WTC11 (cell line): ENCODE measurements around the gene HINFP. TPM values are rescaled to one million over a fixed set of nuclear protein-coding genes. Genes with fewer than 3 reads are reported as not detected.

Source experiments
- ATAC-seq: fragments of 200-7000 bp; cut with Tn5 transposase; 2 replicates; pipeline ENCODE4 v1.10.0; 2021; ENCODE audit warnings: mild to moderate bottlenecking, moderate library complexity
- CTCF ChIA-PET: fragments of 300-600 bp; sonication (Branson Sonifier 250); formaldehyde crosslinking; loops from one replicate; lab custom pipeline; 2021; ENCODE audit warnings: antibody characterized with exemption; lab: Charles Lee
- POLR2A ChIA-PET: fragments of 350-600 bp; sonication (Branson Sonifier 250); formaldehyde crosslinking; loops from one replicate; lab custom pipeline; 2021; ENCODE audit warnings: antibody characterized with exemption; lab: Charles Lee
- DNase-seq: peaks from one replicate; pipeline ENCODE4 v3.0.0; 2021; ENCODE audit warnings: low spot score
- H3K27ac Mint-ChIP-seq: 2 replicates; pipeline ENCODE4 v1.8.0; 2021; ENCODE audit warnings: mixed read lengths
- H3K27me3 Mint-ChIP-seq: 2 replicates; pipeline ENCODE4 v1.8.0; 2021; ENCODE audit warnings: low read depth, mild to moderate bottlenecking, moderate library complexity, mixed read lengths
- H3K36me3 Mint-ChIP-seq: 2 replicates; pipeline ENCODE4 v1.8.0; 2021; ENCODE audit warnings: mixed read lengths
- H3K4me1 Mint-ChIP-seq: 2 replicates; pipeline ENCODE4 v1.8.0; 2022; ENCODE audit warnings: mixed read lengths
- H3K4me3 Mint-ChIP-seq: 2 replicates; pipeline ENCODE4 v1.8.0; 2021; ENCODE audit warnings: mild to moderate bottlenecking, moderate library complexity, mixed read lengths
- H3K9me3 Mint-ChIP-seq: 2 replicates; pipeline ENCODE4 v1.8.0; 2021; ENCODE audit warnings: mixed read lengths
- CREB1 ChIP-seq: sonication (generic); formaldehyde crosslinking; IDR thresholded peaks from 2 replicates; pipeline ENCODE4 v1.8.0; 2023; ENCODE audit warnings: mild to moderate bottlenecking, missing genetic modification reagents
- ESRRA ChIP-seq: sonication (generic); formaldehyde crosslinking; IDR thresholded peaks from 2 replicates; pipeline ENCODE4 v1.8.1; 2022; ENCODE audit warnings: mild to moderate bottlenecking, missing genetic modification reagents, borderline replicate concordance
- FOXJ3 ChIP-seq: sonication (generic); formaldehyde crosslinking; IDR thresholded peaks from 2 replicates; pipeline ENCODE4 v1.9.0; 2021; ENCODE audit warnings: missing genetic modification reagents, mild to moderate bottlenecking, borderline replicate concordance
- NR2C2 ChIP-seq: sonication (generic); formaldehyde crosslinking; IDR thresholded peaks from 2 replicates; pipeline ENCODE4 v1.8.0; 2022; ENCODE audit warnings: mild to moderate bottlenecking, missing genetic modification reagents
- NR3C1 ChIP-seq: sonication (generic); formaldehyde crosslinking; conservative IDR thresholded peaks from 2 replicates; pipeline ENCODE4 v1.8.1; 2023; ENCODE audit warnings: low read depth, mild to moderate bottlenecking, missing genetic modification reagents
- RORB ChIP-seq: fragments of 250-450 bp; sonication (Bioruptor Pico); IDR thresholded peaks from 2 replicates; pipeline ENCODE4 v1.9.0; 2021; ENCODE audit warnings: mild to moderate bottlenecking
- SOX15 ChIP-seq: fragments of 250-450 bp; sonication (Bioruptor Pico); IDR thresholded peaks from 2 replicates; pipeline ENCODE4 v1.9.0; 2021; ENCODE audit warnings: mild to moderate bottlenecking
- ZNF232 ChIP-seq: sonication (generic); formaldehyde crosslinking; IDR thresholded peaks from 2 replicates; pipeline ENCODE4 v1.8.0; 2022; ENCODE audit warnings: mild to moderate bottlenecking, missing genetic modification reagents
- ZNF263 ChIP-seq: sonication (generic); formaldehyde crosslinking; IDR thresholded peaks from 2 replicates; pipeline ENCODE4 v1.8.1; 2022; ENCODE audit warnings: low read depth, mild to moderate bottlenecking, moderate library complexity, missing genetic modification reagents
- ZNF396 ChIP-seq: fragments of 250-450 bp; sonication (Bioruptor Pico); IDR thresholded peaks from 2 replicates; pipeline ENCODE4 v1.8.0; 2021; ENCODE audit warnings: mild to moderate bottlenecking, moderate library complexity, borderline replicate concordance
- total RNA-seq: library from RNA; stranded (reverse); gene quantifications from 3 replicates; pipeline ENCODE4 v1.2.3, GENCODE V29; 2021
- TF ChIP-seq, protein P1 (sequence below): sonication (generic); formaldehyde crosslinking; IDR thresholded peaks from 2 replicates; pipeline ENCODE4 v1.8.0; 2023; ENCODE audit warnings: missing genetic modification reagents, mild to moderate bottlenecking, borderline replicate concordance
- TF ChIP-seq, protein P2 (sequence below): sonication (generic); formaldehyde crosslinking; IDR thresholded peaks from 2 replicates; pipeline ENCODE4 v1.8.1; 2023; ENCODE audit warnings: mild to moderate bottlenecking, missing genetic modification reagents
- TF ChIP-seq, protein P3 (sequence below): fragments of 200-600 bp; IDR thresholded peaks from 2 replicates; pipeline ENCODE4 v1.8.0; 2022; ENCODE audit warnings: antibody characterized with exemption
- TF ChIP-seq, protein P4 (sequence below): fragments of 250-450 bp; sonication (Bioruptor Pico); conservative IDR thresholded peaks from 2 replicates; pipeline ENCODE4 v1.9.0; 2021; ENCODE audit warnings: mild to moderate bottlenecking
- TF ChIP-seq, protein P5 (sequence below): sonication (generic); formaldehyde crosslinking; IDR thresholded peaks from 2 replicates; pipeline ENCODE4 v1.8.0; 2023; ENCODE audit warnings: mild to moderate bottlenecking, missing genetic modification reagents
- TF ChIP-seq, protein P6 (sequence below): sonication (generic); formaldehyde crosslinking; IDR thresholded peaks from 2 replicates; pipeline ENCODE4 v1.8.0; 2022; ENCODE audit warnings: mild to moderate bottlenecking, missing genetic modification reagents
- TF ChIP-seq, protein P7 (sequence below): sonication (generic); formaldehyde crosslinking; conservative IDR thresholded peaks from 2 replicates; pipeline ENCODE4 v1.8.1; 2022; ENCODE audit warnings: mild to moderate bottlenecking, missing genetic modification reagents
- TF ChIP-seq, protein P8 (sequence below): sonication (generic); formaldehyde crosslinking; IDR thresholded peaks from 2 replicates; pipeline ENCODE4 v1.8.0; 2022; ENCODE audit warnings: mild to moderate bottlenecking, missing genetic modification reagents
- TF ChIP-seq, protein P9 (sequence below): sonication (generic); formaldehyde crosslinking; IDR thresholded peaks from 2 replicates; pipeline ENCODE4 v1.8.1; 2023; ENCODE audit warnings: mild to moderate bottlenecking, missing genetic modification reagents, moderate library complexity

The HINFP gene
- total RNA-seq, 1 experiment from 2014 or later: 35.4 TPM

DNA sequence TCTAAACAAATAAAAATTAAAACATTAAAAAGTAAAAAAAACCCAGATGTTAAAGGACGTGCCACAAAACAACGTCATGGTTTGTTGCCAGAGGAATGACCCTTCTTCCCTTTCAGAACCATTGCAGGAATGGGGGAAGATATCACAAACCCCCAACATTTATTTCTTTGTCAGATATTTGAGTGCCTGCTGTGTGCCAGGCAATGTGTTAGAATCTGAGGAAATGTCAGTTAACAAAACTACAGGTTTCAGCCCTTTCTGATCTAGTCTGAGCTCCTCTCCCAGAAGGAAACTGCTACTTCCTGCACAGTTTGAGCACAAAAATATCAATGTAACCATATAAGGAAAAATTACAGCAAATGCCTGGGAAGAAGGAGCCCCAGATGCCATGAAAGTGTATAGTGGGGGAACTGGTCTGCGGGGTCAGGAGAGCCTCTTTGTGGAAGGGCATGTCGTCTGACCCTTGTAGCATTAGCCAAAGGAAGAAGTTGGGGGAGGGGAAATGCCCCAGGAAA lies 56.8 kb downstream of the HINFP start:
- H3K4me1 Mint-ChIP-seq: no peaks in the 10 kb centered on the region
- no peak overlapping the region for H3K27ac Mint-ChIP-seq
- peaks cover 6% of the 10 kb centered on the region for H3K36me3 Mint-ChIP-seq
- CTCF ChIA-PET: interaction anchor here (0.6 to 2.2 kb wide), 3 partner anchors 9 to 26 kb away, joined by 3 to 8 read pairs (median 4); no protein-coding TSS in a partner anchor
- POLR2A ChIA-PET: no interaction called here
- no peak for DNase-seq
- no peaks in the 10 kb centered on the region for H3K27me3 Mint-ChIP-seq
- no peaks in the 10 kb centered on the region for H3K9me3 Mint-ChIP-seq
- ATAC-seq: no peak
- H3K4me3 Mint-ChIP-seq: no peak overlapping the region
- TF ChIP-seq, protein P1, sequence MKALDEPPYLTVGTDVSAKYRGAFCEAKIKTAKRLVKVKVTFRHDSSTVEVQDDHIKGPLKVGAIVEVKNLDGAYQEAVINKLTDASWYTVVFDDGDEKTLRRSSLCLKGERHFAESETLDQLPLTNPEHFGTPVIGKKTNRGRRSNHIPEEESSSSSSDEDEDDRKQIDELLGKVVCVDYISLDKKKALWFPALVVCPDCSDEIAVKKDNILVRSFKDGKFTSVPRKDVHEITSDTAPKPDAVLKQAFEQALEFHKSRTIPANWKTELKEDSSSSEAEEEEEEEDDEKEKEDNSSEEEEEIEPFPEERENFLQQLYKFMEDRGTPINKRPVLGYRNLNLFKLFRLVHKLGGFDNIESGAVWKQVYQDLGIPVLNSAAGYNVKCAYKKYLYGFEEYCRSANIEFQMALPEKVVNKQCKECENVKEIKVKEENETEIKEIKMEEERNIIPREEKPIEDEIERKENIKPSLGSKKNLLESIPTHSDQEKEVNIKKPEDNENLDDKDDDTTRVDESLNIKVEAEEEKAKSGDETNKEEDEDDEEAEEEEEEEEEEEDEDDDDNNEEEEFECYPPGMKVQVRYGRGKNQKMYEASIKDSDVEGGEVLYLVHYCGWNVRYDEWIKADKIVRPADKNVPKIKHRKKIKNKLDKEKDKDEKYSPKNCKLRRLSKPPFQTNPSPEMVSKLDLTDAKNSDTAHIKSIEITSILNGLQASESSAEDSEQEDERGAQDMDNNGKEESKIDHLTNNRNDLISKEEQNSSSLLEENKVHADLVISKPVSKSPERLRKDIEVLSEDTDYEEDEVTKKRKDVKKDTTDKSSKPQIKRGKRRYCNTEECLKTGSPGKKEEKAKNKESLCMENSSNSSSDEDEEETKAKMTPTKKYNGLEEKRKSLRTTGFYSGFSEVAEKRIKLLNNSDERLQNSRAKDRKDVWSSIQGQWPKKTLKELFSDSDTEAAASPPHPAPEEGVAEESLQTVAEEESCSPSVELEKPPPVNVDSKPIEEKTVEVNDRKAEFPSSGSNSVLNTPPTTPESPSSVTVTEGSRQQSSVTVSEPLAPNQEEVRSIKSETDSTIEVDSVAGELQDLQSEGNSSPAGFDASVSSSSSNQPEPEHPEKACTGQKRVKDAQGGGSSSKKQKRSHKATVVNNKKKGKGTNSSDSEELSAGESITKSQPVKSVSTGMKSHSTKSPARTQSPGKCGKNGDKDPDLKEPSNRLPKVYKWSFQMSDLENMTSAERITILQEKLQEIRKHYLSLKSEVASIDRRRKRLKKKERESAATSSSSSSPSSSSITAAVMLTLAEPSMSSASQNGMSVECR (CRISPR knock-in tag): no peak
- TF ChIP-seq SOX15 (CRISPR knock-in tag) (no peak), RORB (no peak), ZNF396 (no peak), ESRRA (no peak), FOXJ3 (CRISPR knock-in tag) (no peak), ZNF232 (CRISPR knock-in tag) (no peak), CREB1 (CRISPR knock-in tag) (no peak), ZNF263 (CRISPR knock-in tag) (no peak), NR3C1 (CRISPR knock-in tag) (no peak), NR2C2 (CRISPR knock-in tag) (no peak)
- TF ChIP-seq, protein P2, sequence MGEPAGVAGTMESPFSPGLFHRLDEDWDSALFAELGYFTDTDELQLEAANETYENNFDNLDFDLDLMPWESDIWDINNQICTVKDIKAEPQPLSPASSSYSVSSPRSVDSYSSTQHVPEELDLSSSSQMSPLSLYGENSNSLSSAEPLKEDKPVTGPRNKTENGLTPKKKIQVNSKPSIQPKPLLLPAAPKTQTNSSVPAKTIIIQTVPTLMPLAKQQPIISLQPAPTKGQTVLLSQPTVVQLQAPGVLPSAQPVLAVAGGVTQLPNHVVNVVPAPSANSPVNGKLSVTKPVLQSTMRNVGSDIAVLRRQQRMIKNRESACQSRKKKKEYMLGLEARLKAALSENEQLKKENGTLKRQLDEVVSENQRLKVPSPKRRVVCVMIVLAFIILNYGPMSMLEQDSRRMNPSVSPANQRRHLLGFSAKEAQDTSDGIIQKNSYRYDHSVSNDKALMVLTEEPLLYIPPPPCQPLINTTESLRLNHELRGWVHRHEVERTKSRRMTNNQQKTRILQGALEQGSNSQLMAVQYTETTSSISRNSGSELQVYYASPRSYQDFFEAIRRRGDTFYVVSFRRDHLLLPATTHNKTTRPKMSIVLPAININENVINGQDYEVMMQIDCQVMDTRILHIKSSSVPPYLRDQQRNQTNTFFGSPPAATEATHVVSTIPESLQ: no peak
- TF ChIP-seq, protein P3, sequence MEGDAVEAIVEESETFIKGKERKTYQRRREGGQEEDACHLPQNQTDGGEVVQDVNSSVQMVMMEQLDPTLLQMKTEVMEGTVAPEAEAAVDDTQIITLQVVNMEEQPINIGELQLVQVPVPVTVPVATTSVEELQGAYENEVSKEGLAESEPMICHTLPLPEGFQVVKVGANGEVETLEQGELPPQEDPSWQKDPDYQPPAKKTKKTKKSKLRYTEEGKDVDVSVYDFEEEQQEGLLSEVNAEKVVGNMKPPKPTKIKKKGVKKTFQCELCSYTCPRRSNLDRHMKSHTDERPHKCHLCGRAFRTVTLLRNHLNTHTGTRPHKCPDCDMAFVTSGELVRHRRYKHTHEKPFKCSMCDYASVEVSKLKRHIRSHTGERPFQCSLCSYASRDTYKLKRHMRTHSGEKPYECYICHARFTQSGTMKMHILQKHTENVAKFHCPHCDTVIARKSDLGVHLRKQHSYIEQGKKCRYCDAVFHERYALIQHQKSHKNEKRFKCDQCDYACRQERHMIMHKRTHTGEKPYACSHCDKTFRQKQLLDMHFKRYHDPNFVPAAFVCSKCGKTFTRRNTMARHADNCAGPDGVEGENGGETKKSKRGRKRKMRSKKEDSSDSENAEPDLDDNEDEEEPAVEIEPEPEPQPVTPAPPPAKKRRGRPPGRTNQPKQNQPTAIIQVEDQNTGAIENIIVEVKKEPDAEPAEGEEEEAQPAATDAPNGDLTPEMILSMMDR: no peak
- TF ChIP-seq, protein P4, sequence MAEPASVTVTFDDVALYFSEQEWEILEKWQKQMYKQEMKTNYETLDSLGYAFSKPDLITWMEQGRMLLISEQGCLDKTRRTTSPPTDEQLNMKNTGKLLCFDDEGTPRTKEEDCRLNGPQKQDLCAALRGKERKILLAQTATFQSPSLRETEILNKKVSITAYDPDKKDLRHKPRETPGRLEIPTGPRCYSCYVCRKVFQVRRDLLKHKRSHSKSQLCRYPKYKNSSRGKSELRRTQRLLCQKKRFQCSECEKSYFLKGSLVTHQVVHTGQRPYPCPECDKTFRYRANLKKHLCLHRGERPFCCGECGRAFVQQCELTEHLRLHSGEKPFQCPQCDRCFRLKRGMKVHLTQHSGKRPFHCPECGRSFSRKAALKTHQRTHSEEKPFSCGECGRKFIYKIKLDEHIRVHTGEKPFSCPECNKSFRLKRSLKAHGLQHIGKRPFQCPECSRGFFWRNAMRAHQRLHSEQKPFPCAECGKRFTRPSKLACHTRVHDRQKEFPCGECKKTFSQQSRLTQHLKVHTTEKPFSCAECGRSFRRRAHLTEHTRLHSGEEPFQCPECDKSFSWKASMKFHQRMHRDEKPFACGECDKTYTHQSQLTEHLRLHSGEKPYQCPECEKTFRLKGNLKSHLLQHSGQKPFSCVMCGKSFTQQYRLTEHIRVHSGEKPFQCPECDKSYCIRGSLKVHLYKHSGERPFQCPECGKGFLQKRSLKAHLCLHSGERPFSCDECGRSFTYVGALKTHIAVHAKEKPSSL (CRISPR knock-in tag): no peak
- TF ChIP-seq, protein P5, sequence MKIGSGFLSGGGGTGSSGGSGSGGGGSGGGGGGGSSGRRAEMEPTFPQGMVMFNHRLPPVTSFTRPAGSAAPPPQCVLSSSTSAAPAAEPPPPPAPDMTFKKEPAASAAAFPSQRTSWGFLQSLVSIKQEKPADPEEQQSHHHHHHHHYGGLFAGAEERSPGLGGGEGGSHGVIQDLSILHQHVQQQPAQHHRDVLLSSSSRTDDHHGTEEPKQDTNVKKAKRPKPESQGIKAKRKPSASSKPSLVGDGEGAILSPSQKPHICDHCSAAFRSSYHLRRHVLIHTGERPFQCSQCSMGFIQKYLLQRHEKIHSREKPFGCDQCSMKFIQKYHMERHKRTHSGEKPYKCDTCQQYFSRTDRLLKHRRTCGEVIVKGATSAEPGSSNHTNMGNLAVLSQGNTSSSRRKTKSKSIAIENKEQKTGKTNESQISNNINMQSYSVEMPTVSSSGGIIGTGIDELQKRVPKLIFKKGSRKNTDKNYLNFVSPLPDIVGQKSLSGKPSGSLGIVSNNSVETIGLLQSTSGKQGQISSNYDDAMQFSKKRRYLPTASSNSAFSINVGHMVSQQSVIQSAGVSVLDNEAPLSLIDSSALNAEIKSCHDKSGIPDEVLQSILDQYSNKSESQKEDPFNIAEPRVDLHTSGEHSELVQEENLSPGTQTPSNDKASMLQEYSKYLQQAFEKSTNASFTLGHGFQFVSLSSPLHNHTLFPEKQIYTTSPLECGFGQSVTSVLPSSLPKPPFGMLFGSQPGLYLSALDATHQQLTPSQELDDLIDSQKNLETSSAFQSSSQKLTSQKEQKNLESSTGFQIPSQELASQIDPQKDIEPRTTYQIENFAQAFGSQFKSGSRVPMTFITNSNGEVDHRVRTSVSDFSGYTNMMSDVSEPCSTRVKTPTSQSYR: no peak
- TF ChIP-seq, protein P6, sequence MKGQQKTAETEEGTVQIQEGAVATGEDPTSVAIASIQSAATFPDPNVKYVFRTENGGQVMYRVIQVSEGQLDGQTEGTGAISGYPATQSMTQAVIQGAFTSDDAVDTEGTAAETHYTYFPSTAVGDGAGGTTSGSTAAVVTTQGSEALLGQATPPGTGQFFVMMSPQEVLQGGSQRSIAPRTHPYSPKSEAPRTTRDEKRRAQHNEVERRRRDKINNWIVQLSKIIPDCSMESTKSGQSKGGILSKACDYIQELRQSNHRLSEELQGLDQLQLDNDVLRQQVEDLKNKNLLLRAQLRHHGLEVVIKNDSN (CRISPR knock-in tag): no peak
- TF ChIP-seq, protein P7, sequence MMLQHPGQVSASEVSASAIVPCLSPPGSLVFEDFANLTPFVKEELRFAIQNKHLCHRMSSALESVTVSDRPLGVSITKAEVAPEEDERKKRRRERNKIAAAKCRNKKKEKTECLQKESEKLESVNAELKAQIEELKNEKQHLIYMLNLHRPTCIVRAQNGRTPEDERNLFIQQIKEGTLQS: no peak
- TF ChIP-seq, protein P8, sequence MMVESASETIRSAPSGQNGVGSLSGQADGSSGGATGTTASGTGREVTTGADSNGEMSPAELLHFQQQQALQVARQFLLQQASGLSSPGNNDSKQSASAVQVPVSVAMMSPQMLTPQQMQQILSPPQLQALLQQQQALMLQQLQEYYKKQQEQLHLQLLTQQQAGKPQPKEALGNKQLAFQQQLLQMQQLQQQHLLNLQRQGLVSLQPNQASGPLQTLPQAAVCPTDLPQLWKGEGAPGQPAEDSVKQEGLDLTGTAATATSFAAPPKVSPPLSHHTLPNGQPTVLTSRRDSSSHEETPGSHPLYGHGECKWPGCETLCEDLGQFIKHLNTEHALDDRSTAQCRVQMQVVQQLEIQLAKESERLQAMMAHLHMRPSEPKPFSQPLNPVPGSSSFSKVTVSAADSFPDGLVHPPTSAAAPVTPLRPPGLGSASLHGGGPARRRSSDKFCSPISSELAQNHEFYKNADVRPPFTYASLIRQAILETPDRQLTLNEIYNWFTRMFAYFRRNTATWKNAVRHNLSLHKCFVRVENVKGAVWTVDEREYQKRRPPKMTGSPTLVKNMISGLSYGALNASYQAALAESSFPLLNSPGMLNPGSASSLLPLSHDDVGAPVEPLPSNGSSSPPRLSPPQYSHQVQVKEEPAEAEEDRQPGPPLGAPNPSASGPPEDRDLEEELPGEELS (CRISPR knock-in tag): no peak
- TF ChIP-seq, protein P9, sequence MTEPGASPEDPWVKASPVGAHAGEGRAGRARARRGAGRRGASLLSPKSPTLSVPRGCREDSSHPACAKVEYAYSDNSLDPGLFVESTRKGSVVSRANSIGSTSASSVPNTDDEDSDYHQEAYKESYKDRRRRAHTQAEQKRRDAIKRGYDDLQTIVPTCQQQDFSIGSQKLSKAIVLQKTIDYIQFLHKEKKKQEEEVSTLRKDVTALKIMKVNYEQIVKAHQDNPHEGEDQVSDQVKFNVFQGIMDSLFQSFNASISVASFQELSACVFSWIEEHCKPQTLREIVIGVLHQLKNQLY (CRISPR knock-in tag): no peak
